ENCODE data around the gene TAB3.

TAB3 gene

GRCh38 chrX:30863974-30864373 is 25.1 kb downstream of the TAB3 start:
- no peak overlapping the region for H2AFZ ChIP-seq (ENCODE audit: low read length)
- H3F3A ChIP-seq (ENCODE audit: insufficient read depth, low read length) = no peaks in the 10 kb centered on the region
- H3K36me3 ChIP-seq (replicated peaks; ENCODE audit: insufficient read depth, low read length) = no peaks in the 10 kb centered on the region
- no peak overlapping the region for H3K9ac ChIP-seq (ENCODE audit: low read length)
- H3K27ac ChIP-seq (ENCODE audit: low read length) = no peak overlapping the region
- no peaks in the 10 kb centered on the region for H3K27me3 ChIP-seq (replicated peaks; ENCODE audit: insufficient read depth, low read length)
- no peaks in the 10 kb centered on the region for H3K79me2 ChIP-seq (ENCODE audit: low read length)
- no peaks in the 10 kb centered on the region for H3K4me1 ChIP-seq (ENCODE audit: low read length)
- H4K20me1 ChIP-seq (ENCODE audit: insufficient read depth, low read length) = no peaks in the 10 kb centered on the region
- H3K9me3 ChIP-seq (replicated peaks; ENCODE audit: insufficient read depth, low read length) = no peaks in the 10 kb centered on the region
- H3K4me3 ChIP-seq (ENCODE audit: low read length) = no peak overlapping the region
- no peak overlapping the region for H3K4me2 ChIP-seq (ENCODE audit: low read depth, low read length)
- DNase-seq = no peak
- TF ChIP-seq CTCF (IDR thresholded peaks at IDR 0.05; ENCODE audit: low read length) (no peak), EZH2phosphoT487 (IDR thresholded peaks at IDR 0.05; ENCODE audit: low read length) (no peak), EZH2 (optimal IDR thresholded peaks at IDR 0.05; ENCODE audit: low read depth, low read length) (no peak)
- H3K9me2 ChIP-seq (replicated peaks; ENCODE audit: insufficient read depth, low read length) = no peaks in the 10 kb centered on the region

DNA sequence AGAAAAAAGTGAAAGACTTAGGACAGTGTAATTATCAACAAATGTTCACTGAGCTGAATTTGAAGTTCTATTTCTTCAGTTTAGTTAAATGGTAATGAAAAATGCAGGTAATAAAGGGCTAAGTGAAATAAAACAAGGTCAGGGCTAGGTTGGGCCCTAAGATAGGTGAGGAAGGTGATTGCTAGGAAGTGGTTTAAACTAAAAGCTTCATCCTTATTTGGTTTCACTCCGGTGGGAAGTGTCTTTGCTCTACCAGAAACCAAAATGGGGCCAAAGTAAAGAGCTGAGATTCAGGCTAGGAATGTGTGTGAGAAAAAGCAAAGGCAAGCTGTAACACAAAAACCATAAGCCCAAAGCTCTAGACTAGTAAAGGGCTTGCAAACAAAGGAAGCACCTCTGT is 31.0 kb downstream of the TAB3 start:
- Histone ChIP-seq H3K9me3 (replicated peaks; ENCODE audit: insufficient read depth, low read length) (no peaks in the 10 kb centered on the region), H3K9ac (ENCODE audit: low read length) (no peak overlapping the region), H3F3A (ENCODE audit: insufficient read depth, low read length) (no peaks in the 10 kb centered on the region), H3K4me1 (ENCODE audit: low read length) (no peaks in the 10 kb centered on the region), H3K27ac (ENCODE audit: low read length) (no peak overlapping the region), H3K4me3 (ENCODE audit: low read length) (no peak overlapping the region), H3K79me2 (ENCODE audit: low read length) (no peaks in the 10 kb centered on the region), H4K20me1 (ENCODE audit: insufficient read depth, low read length) (no peaks in the 10 kb centered on the region), H3K27me3 (replicated peaks; ENCODE audit: insufficient read depth, low read length) (no peaks in the 10 kb centered on the region), H2AFZ (ENCODE audit: low read length) (no peak overlapping the region), H3K36me3 (replicated peaks; ENCODE audit: insufficient read depth, low read length) (no peaks in the 10 kb centered on the region), H3K9me2 (replicated peaks; ENCODE audit: insufficient read depth, low read length) (no peaks in the 10 kb centered on the region), H3K4me2 (ENCODE audit: low read depth, low read length) (no peak overlapping the region)
- DNase-seq = no peak
- no peak for TF ChIP-seq EZH2phosphoT487 (IDR thresholded peaks at IDR 0.05; ENCODE audit: low read length)
- no peak for TF ChIP-seq EZH2 (optimal IDR thresholded peaks at IDR 0.05; ENCODE audit: low read depth, low read length)
- TF ChIP-seq CTCF (IDR thresholded peaks at IDR 0.05; ENCODE audit: low read length) = no peak

- no peak overlapping the region for H2AFZ ChIP-seq (ENCODE audit: low read length)
- TF ChIP-seq EZH2phosphoT487 (IDR thresholded peaks at IDR 0.05; ENCODE audit: low read length) = no peak
- no peak for TF ChIP-seq EZH2 (optimal IDR thresholded peaks at IDR 0.05; ENCODE audit: low read depth, low read length)
- no peak for TF ChIP-seq CTCF (IDR thresholded peaks at IDR 0.05; ENCODE audit: low read length)
- DNase-seq = no peak
- no peak overlapping the region for H3K9ac ChIP-seq (ENCODE audit: low read length)
- H3K4me2 ChIP-seq (ENCODE audit: low read depth, low read length) = no peak overlapping the region
- no peak overlapping the region for H3K27ac ChIP-seq (ENCODE audit: low read length)
- H3K9me3 ChIP-seq (replicated peaks; ENCODE audit: insufficient read depth, low read length) = no peaks in the 10 kb centered on the region
- no peaks in the 10 kb centered on the region for H3K79me2 ChIP-seq (ENCODE audit: low read length)
- H3K27me3 ChIP-seq (replicated peaks; ENCODE audit: insufficient read depth, low read length) = no peaks in the 10 kb centered on the region
- no peak overlapping the region for H3K4me3 ChIP-seq (ENCODE audit: low read length)
- no peaks in the 10 kb centered on the region for H4K20me1 ChIP-seq (ENCODE audit: insufficient read depth, low read length)
- no peaks in the 10 kb centered on the region for H3K36me3 ChIP-seq (replicated peaks; ENCODE audit: insufficient read depth, low read length)
- H3K9me2 ChIP-seq (replicated peaks; ENCODE audit: insufficient read depth, low read length) = no peaks in the 10 kb centered on the region
- H3K4me1 ChIP-seq (ENCODE audit: low read length) = no peaks in the 10 kb centered on the region
- no peaks in the 10 kb centered on the region for H3F3A ChIP-seq (ENCODE audit: insufficient read depth, low read length)
Measured at GRCh38 chrX:30851449-30851848, 37.6 kb downstream of the TAB3 start.
